HCT116 (cell line): ENCODE measurements around the gene MRPS7. TPM values are rescaled to one million over a fixed set of nuclear protein-coding genes. Genes with fewer than 3 reads are reported as not detected.

Source experiments
- ATAC-seq: fragments of 200-7000 bp; cut with Tn5 transposase; 2 replicates; pipeline ENCODE4 v1.9.1; 2020; ENCODE audit warnings: mild to moderate bottlenecking, moderate library complexity
- BruUV-seq: library from RNA; stranded (reverse); fragments of 400-500 nt; replicated peaks from 2 replicates; lab custom pipeline; 2021; lab: Mats Ljungman, UMichigan
- CTCF ChIA-PET: fragments of 300-600 bp; sonication (Branson Sonifier 250); formaldehyde crosslinking; loops from one replicate; lab custom pipeline; 2021; ENCODE audit warnings: antibody characterized with exemption; lab: Charles Lee
- POLR2A ChIA-PET: fragments of 300-600, 350-600 bp; sonication (Branson Sonifier 250); formaldehyde crosslinking; loops from one replicate; lab custom pipeline; 2021; ENCODE audit warnings: antibody characterized with exemption; lab: Charles Lee
- RAD21 ChIA-PET, 2 experiments: fragments of 300-600 bp; sonication (Branson Sonifier 250); formaldehyde crosslinking; loops; one replicate each; lab custom pipeline; 2023; ENCODE audit warnings: low total read pairs in 2 of 2; ENCODE audit not compliant: uncharacterized antibody in 2 of 2, unreplicated experiment in 2 of 2, low non-redundant PET in 1 of 2; lab: Charles Lee
- DNase-seq: peaks from one replicate; pipeline ENCODE4 v3.0.0-alpha.2; 2010; ENCODE audit warnings: low read depth, low spot score
- H2AFZ ChIP-seq: fragments of 200-600 bp; shearing (Covaris generic), sonication (generic); 2 replicates; pipeline ENCODE4 v1.6.1; 2017; ENCODE audit warnings: low read depth, mixed run types, mixed read lengths, antibody characterized with exemption, low read length; ENCODE audit not compliant: poor library complexity, severe bottlenecking
- H3K27ac ChIP-seq: 2 replicates; pipeline ENCODE4 v1.5.1; 2012; ENCODE audit warnings: low read depth, low read length
- H3K27me3 ChIP-seq: fragments of 200-600 bp; sonication (generic); 2 replicates; pipeline ENCODE4 v1.6.1; 2016; ENCODE audit warnings: mixed run types, low read length, mixed read lengths; ENCODE audit not compliant: insufficient read depth
- H3K36me3 ChIP-seq, 2 experiments: fragments of 200-500 bp in 1 of 2; fragments of 200-600 bp in 1 of 2; sonication (Bioruptor generic) in 1 of 2; sonication (generic) in 1 of 2; 2 replicates each; pipeline versions ENCODE4 v1.5.1 to v1.6.1; 2014 to 2016; ENCODE audit warnings: low read length in 2 of 2, inconsistent platforms in 1 of 2, mixed read lengths in 1 of 2, mixed run types in 1 of 2; ENCODE audit not compliant: insufficient read depth in 2 of 2, control insufficient read depth in 1 of 2
- H3K4me1 ChIP-seq, 2 experiments: fragments of 200-600 bp in 1 of 2; sonication (generic) in 1 of 2; 2 replicates each; pipeline versions ENCODE4 v1.5.1 to v1.6.1; 2012 to 2017; ENCODE audit warnings: low read length in 2 of 2, inconsistent platforms in 1 of 2, mild to moderate bottlenecking in 1 of 2, mixed read lengths in 1 of 2, mixed run types in 1 of 2, moderate library complexity in 1 of 2; ENCODE audit not compliant: insufficient read depth in 2 of 2, control insufficient read depth in 1 of 2
- H3K4me2 ChIP-seq: fragments of 200-600 bp; sonication (generic); 2 replicates; pipeline ENCODE4 v1.6.1; 2017; ENCODE audit warnings: mixed run types, low read length, mixed read lengths
- H3K4me3 ChIP-seq, 2 experiments: fragments of 200-600 bp in 1 of 2; sonication (generic) in 1 of 2; replicated peaks in 1 of 2; 2 replicates each; pipeline ENCODE4 v1.5.1; 2011 to 2016; ENCODE audit warnings: low read length in 2 of 2, control low read depth in 1 of 2, low read depth in 1 of 2, mild to moderate bottlenecking in 1 of 2, mixed read lengths in 1 of 2, mixed run types in 1 of 2
- H3K79me2 ChIP-seq: fragments of 200-600 bp; sonication (generic); 2 replicates; pipeline ENCODE4 v1.6.1; 2017; ENCODE audit warnings: mild to moderate bottlenecking, mixed run types, low read length, moderate library complexity, mixed read lengths; ENCODE audit not compliant: insufficient read depth
- H3K9ac ChIP-seq: fragments of 200-600 bp; sonication (generic); 2 replicates; pipeline ENCODE4 v1.6.1; 2016; ENCODE audit warnings: low read length, mixed read lengths
- H3K9me2 ChIP-seq: fragments of 200-600 bp; sonication (generic), shearing (Covaris generic); 2 replicates; pipeline ENCODE4 v1.6.1; 2017; ENCODE audit warnings: mixed run types, mild to moderate bottlenecking, moderate library complexity; ENCODE audit not compliant: insufficient read depth
- H3K9me3 ChIP-seq, 2 experiments: fragments of 200-500 bp in 1 of 2; fragments of 200-600 bp in 1 of 2; sonication (Bioruptor generic) in 1 of 2; sonication (generic) in 1 of 2; 2 replicates each; pipeline ENCODE4 v1.6.1; 2014 to 2017; ENCODE audit warnings: low read length in 2 of 2, mixed read lengths in 2 of 2, inconsistent platforms in 1 of 2, low read depth in 1 of 2, mild to moderate bottlenecking in 1 of 2, mixed run types in 1 of 2, moderate library complexity in 1 of 2; ENCODE audit not compliant: control insufficient read depth in 1 of 2, insufficient read depth in 1 of 2
- H4K20me1 ChIP-seq: fragments of 200-600 bp; sonication (generic), shearing (Covaris generic); 2 replicates; pipeline ENCODE4 v1.6.1; 2017; ENCODE audit warnings: mixed run types, mild to moderate bottlenecking, moderate library complexity; ENCODE audit not compliant: insufficient read depth
- CEBPB ChIP-seq: IDR thresholded peaks from 2 replicates; pipeline ENCODE4 v1.6.1; 2012; ENCODE audit warnings: low read depth
- EGR1 ChIP-seq: IDR thresholded peaks from 2 replicates; pipeline ENCODE4 v1.6.1; 2012; ENCODE audit warnings: low read depth
- ELF1 ChIP-seq: IDR thresholded peaks from 2 replicates; pipeline ENCODE4 v1.6.1; 2012; ENCODE audit warnings: low read depth, borderline replicate concordance
- EZH2phosphoT487 ChIP-seq: fragments of 200-600 bp; IDR thresholded peaks from 2 replicates; pipeline ENCODE4 v1.6.1; 2018; ENCODE audit warnings: antibody characterized with exemption, borderline replicate concordance
- FOSL1 ChIP-seq: IDR thresholded peaks from 2 replicates; pipeline ENCODE4 v1.6.1; 2012; ENCODE audit warnings: low read depth
- POLR2A ChIP-seq: IDR thresholded peaks from 2 replicates; pipeline ENCODE4 v1.7.0; 2011; ENCODE audit warnings: borderline replicate concordance; ENCODE audit not compliant: insufficient read depth, insufficient read length; ENCODE audit errors: extremely low read depth
- POLR2AphosphoS5 ChIP-seq: IDR thresholded peaks from 2 replicates; pipeline ENCODE4 v1.6.1; 2011; ENCODE audit warnings: mild to moderate bottlenecking, low read depth, low read length, moderate library complexity
- SP1 ChIP-seq: IDR thresholded peaks from 2 replicates; pipeline ENCODE4 v1.6.1; 2012; ENCODE audit warnings: low read depth
- SRF ChIP-seq: IDR thresholded peaks from 2 replicates; pipeline ENCODE4 v1.6.1; 2012; ENCODE audit warnings: low read depth
- TCF7L2 ChIP-seq: IDR thresholded peaks from 2 replicates; pipeline ENCODE4 v1.7.0; 2011; ENCODE audit warnings: borderline replicate concordance, inconsistent platforms; ENCODE audit not compliant: insufficient read depth, insufficient read length; ENCODE audit errors: extremely low read depth
- ZFX ChIP-seq: fragments of 450-650 bp; IDR thresholded peaks from 2 replicates; pipeline ENCODE4 v1.6.1; 2017
- ZNF274 ChIP-seq: fragments of 200-500 bp; sonication (Bioruptor generic); IDR thresholded peaks from 2 replicates; pipeline ENCODE4 v1.6.1; 2014; ENCODE audit warnings: mild to moderate bottlenecking, low read depth, low read length, inconsistent platforms
- intact Hi-C: fragments of 100-400 bp; cut with micrococcal nuclease; formaldehyde crosslinking; loops from 2 replicates; pipeline ENCODE4 v1.10.0; 2022
- total RNA-seq: library from RNA; stranded (reverse); gene quantifications from one replicate; pipeline ENCODE4 v1.2.1, GENCODE V29; 2021; ENCODE audit not compliant: unreplicated experiment
- TF ChIP-seq, protein P1 (sequence below): IDR thresholded peaks from 2 replicates; pipeline ENCODE4 v1.6.1; 2012
- TF ChIP-seq, protein P2 (sequence below): IDR thresholded peaks from 2 replicates; pipeline ENCODE4 v1.6.1; 2011; ENCODE audit warnings: mild to moderate bottlenecking, low read length, moderate library complexity; ENCODE audit not compliant: insufficient replicate concordance; ENCODE audit errors: extremely low read depth

The MRPS7 gene
- total RNA-seq, 1 experiment from 2014 or later, result 104 TPM

DNA sequence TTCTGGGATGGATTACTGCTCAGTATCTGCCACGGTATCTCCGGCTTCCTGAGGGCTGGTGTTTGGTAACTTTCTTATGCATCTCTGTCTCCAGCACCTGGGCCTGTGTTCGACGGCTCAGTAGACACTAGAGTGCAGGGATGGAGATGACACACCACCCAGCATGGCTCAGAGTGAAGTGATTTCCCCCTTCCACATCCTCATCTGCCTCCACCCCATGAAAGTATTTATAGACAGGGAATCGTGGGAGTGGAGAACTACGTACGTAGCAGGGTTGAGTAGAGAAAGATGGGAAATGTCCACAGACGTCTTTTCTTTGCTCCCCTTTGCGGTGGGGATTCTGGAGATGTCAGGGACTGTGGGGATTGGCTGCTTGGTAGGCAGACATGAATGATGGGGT lies 39.4 kb downstream of the MRPS7 start:
- Histone ChIP-seq H2AFZ (no peak overlapping the region), H3K36me3 (no peaks in the 10 kb centered on the region), H3K9me2 (no peaks in the 10 kb centered on the region), H3K4me1 (no peaks in the 10 kb centered on the region), H3K9ac (no peak overlapping the region), H3K9me3 (no peaks in the 10 kb centered on the region), H3K4me3 (no peak overlapping the region), H3K27ac (no peak overlapping the region), H4K20me1 (no peaks in the 10 kb centered on the region)
- intact Hi-C loops, result no loop called here
- TF ChIP-seq CEBPB (no peak), ZNF274 (no peak)
- TF ChIP-seq, protein P1, sequence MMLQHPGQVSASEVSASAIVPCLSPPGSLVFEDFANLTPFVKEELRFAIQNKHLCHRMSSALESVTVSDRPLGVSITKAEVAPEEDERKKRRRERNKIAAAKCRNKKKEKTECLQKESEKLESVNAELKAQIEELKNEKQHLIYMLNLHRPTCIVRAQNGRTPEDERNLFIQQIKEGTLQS, result no peak
- TF ChIP-seq, all 23 proteins: peak for 0
- ChIA-PET RAD21 (no interaction called here), POLR2A (interaction anchor here (1.9 kb wide), 1 partner anchor 12 kb away, joined by 11 read pairs; the partner anchor contains the start of gene SLC25A19), CTCF (no interaction called here)
- no peaks in the 10 kb centered on the region for H3K27me3 ChIP-seq
- BruUV-seq, result no TSS peak
- no peaks in the 10 kb centered on the region for H3K79me2 ChIP-seq
- no peak overlapping the region for H3K4me2 ChIP-seq
- DNase-seq (no peak), ATAC-seq (no peak)

DNA sequence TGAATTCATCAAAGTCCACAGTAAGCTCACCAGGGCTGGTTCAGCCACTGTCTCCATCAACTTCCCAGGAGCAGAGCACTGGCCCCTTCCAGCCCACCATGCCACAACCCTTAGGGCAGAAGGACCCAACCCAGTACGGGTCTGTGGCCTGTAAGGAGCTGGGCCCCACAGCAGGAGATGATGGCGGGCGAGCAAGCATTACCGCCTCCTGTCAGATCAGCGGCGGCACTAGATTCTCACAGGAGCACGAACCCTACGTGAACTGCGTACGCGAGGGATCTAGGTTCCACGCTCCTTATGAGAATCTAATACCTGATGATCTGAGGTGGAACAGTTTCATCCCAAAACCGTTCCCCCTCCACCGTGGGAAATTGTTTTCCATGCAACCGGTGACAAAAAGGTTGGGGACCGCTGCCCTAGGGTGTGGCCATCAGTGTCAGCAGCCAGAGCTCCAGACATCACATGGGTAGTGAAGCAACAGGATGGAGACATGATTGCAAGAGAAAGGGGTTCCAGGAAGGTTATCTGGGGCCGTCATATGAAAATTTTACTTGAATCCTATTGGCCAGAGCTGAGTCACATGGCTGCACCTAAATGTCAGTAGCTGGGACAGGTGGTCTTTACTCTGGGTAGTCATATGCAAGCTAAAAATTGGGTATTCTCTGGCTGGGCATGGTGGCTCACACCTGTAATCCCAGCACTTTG lies 40.0 kb downstream of the MRPS7 start:
- Histone ChIP-seq H3K36me3 (no peaks in the 10 kb centered on the region), H3K27ac (no peak overlapping the region), H3K4me1 (no peaks in the 10 kb centered on the region), H2AFZ (no peak overlapping the region), H3K4me3 (no peak overlapping the region), H3K9me2 (no peaks in the 10 kb centered on the region), H3K79me2 (no peaks in the 10 kb centered on the region), H4K20me1 (no peaks in the 10 kb centered on the region), H3K9me3 (no peaks in the 10 kb centered on the region), H3K4me2 (no peak overlapping the region), H3K27me3 (no peaks in the 10 kb centered on the region), H3K9ac (no peak overlapping the region)
- ATAC-seq (no peak), DNase-seq (no peak)
- CTCF ChIA-PET, result no interaction called here
- RAD21 ChIA-PET, result no interaction called here
- no TSS peak for BruUV-seq
- POLR2A ChIA-PET, result no interaction called here
- intact Hi-C loops, result no loop called here
- TF ChIP-seq TCF7L2 (no peak), POLR2A (no peak), SP1 (no peak), ZNF274 (no peak), ZFX (no peak), POLR2AphosphoS5 (no peak), SRF (no peak), ELF1 (no peak), FOSL1 (no peak), EZH2phosphoT487 (no peak), EGR1 (no peak)
- TF ChIP-seq, protein P2, sequence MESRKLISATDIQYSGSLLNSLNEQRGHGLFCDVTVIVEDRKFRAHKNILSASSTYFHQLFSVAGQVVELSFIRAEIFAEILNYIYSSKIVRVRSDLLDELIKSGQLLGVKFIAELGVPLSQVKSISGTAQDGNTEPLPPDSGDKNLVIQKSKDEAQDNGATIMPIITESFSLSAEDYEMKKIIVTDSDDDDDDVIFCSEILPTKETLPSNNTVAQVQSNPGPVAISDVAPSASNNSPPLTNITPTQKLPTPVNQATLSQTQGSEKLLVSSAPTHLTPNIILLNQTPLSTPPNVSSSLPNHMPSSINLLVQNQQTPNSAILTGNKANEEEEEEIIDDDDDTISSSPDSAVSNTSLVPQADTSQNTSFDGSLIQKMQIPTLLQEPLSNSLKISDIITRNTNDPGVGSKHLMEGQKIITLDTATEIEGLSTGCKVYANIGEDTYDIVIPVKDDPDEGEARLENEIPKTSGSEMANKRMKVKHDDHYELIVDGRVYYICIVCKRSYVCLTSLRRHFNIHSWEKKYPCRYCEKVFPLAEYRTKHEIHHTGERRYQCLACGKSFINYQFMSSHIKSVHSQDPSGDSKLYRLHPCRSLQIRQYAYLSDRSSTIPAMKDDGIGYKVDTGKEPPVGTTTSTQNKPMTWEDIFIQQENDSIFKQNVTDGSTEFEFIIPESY, result no peak
- TF ChIP-seq, protein P1, result no peak
